CD14-positive monocyte (primary cell): ENCODE results near the gene DPM1. TPM values are rescaled to one million over a fixed set of nuclear protein-coding genes. Genes with fewer than 3 reads are reported as not detected.
A peak's percentile ranks its signal among the peaks of the same experiment; 100 is the strongest.

ENCODE experiments used
- DNase-seq, 3 donors: peaks; one replicate each; pipeline ENCODE4 v3.0.0-alpha.2; 2011 to 2022
- H2AFZ ChIP-seq: 2 replicates; pipeline ENCODE4 v1.6.0; 2012; ENCODE audit warnings: mild to moderate bottlenecking, low read depth, low read length, inconsistent platforms; ENCODE audit not compliant: insufficient read depth, poor library complexity, severe bottlenecking
- H3K27ac ChIP-seq, 2 donors: 1 replicate in 1 of 2; 2 replicates in 1 of 2; pipeline ENCODE4 v1.5.1; 2012 to 2013; ENCODE audit warnings: low read length in 2 of 2, control low read depth in 1 of 2, inconsistent platforms in 1 of 2, low read depth in 1 of 2, mild to moderate bottlenecking in 1 of 2
- H3K27me3 ChIP-seq, 2 donors: one replicate each; pipeline versions ENCODE4 v1.6.0 to v1.6.1; 2011 to 2013; ENCODE audit warnings: low read length in 2 of 2; ENCODE audit not compliant: control insufficient read depth in 2 of 2, insufficient read depth in 2 of 2
- H3K36me3 ChIP-seq, 2 donors: replicated peaks in 1 of 2; 1 replicate in 1 of 2; 2 replicates in 1 of 2; pipeline versions ENCODE4 v1.5.1 to v1.6.1; 2012 to 2013; ENCODE audit warnings: low read length in 2 of 2, control low read depth in 1 of 2, inconsistent platforms in 1 of 2, mild to moderate bottlenecking in 1 of 2; ENCODE audit not compliant: insufficient read depth in 2 of 2, control insufficient read depth in 1 of 2
- H3K4me1 ChIP-seq, 2 donors: 1 replicate in 1 of 2; 2 replicates in 1 of 2; pipeline versions ENCODE4 v1.5.1 to v1.6.1; 2012 to 2013; ENCODE audit warnings: low read length in 2 of 2, control low read depth in 1 of 2, inconsistent platforms in 1 of 2, mild to moderate bottlenecking in 1 of 2, moderate library complexity in 1 of 2; ENCODE audit not compliant: insufficient read depth in 2 of 2, control insufficient read depth in 1 of 2
- H3K4me2 ChIP-seq: replicated peaks from 2 replicates; pipeline ENCODE3; 2012; ENCODE audit warnings: low read length, moderate library complexity, mild to moderate bottlenecking; ENCODE audit not compliant: poor library complexity, severe bottlenecking; ENCODE audit errors: extremely low read depth
- H3K4me3 ChIP-seq, 3 experiments: fragments of 200-600 bp in 1 of 3; sonication (generic) in 1 of 3; replicated peaks in 1 of 3; 1 replicate in 2 of 3; 2 replicates in 1 of 3; pipeline ENCODE4 v1.5.1; 2011 to 2013; ENCODE audit warnings: low read length in 3 of 3, mild to moderate bottlenecking in 3 of 3, control low read depth in 2 of 3, low read depth in 2 of 3, inconsistent platforms in 1 of 3, moderate library complexity in 1 of 3
- H3K79me2 ChIP-seq: 2 replicates; pipeline ENCODE4 v1.6.0; 2012; ENCODE audit warnings: mild to moderate bottlenecking, control low read depth, inconsistent platforms, low read length, moderate library complexity; ENCODE audit not compliant: insufficient read depth
- H3K9ac ChIP-seq: 2 replicates; pipeline ENCODE4 v1.6.0; 2017; ENCODE audit warnings: low read length, mild to moderate bottlenecking; ENCODE audit not compliant: insufficient read depth, poor library complexity, severe bottlenecking
- H3K9me3 ChIP-seq, 2 donors: replicated peaks in 1 of 2; 1 replicate in 1 of 2; 2 replicates in 1 of 2; pipeline versions ENCODE4 v1.5.1 to v1.6.1; 2012 to 2013; ENCODE audit warnings: low read length in 2 of 2, control low read depth in 1 of 2; ENCODE audit not compliant: control insufficient read depth in 1 of 2, insufficient read depth in 1 of 2
- H4K20me1 ChIP-seq: 2 replicates; pipeline ENCODE4 v1.6.0; 2012; ENCODE audit warnings: mild to moderate bottlenecking, low read length, control low read depth, moderate library complexity; ENCODE audit not compliant: insufficient read depth
- H3K27ac Mint-ChIP-seq, 7 donors: one replicate each; pipeline ENCODE4 v1.8.0; 2020; ENCODE audit warnings: mild to moderate bottlenecking in 7 of 7, mixed read lengths in 7 of 7, moderate library complexity in 6 of 7, inconsistent platforms in 2 of 7
- H3K27me3 Mint-ChIP-seq, 3 donors: one replicate each; pipeline ENCODE4 v1.8.0; 2021 to 2022; ENCODE audit warnings: low read depth in 3 of 3, mild to moderate bottlenecking in 3 of 3, mixed read lengths in 3 of 3, moderate library complexity in 3 of 3, inconsistent platforms in 1 of 3
- H3K36me3 Mint-ChIP-seq, 2 donors: one replicate each; pipeline ENCODE4 v1.8.0; 2020; ENCODE audit warnings: mixed read lengths in 2 of 2, inconsistent platforms in 1 of 2, mild to moderate bottlenecking in 1 of 2
- H3K4me1 Mint-ChIP-seq: one replicate; pipeline ENCODE4 v1.8.0; 2020; ENCODE audit warnings: mild to moderate bottlenecking, mixed read lengths
- H3K4me3 Mint-ChIP-seq, 2 donors: one replicate each; pipeline ENCODE4 v1.8.0; 2020; ENCODE audit warnings: mild to moderate bottlenecking in 2 of 2, mixed read lengths in 2 of 2, moderate library complexity in 1 of 2
- H3K9me3 Mint-ChIP-seq, 7 donors: one replicate each; pipeline ENCODE4 v1.8.0; 2020 to 2022; ENCODE audit warnings: mixed read lengths in 7 of 7, mild to moderate bottlenecking in 6 of 7, moderate library complexity in 6 of 7, inconsistent platforms in 2 of 7
- CTCF ChIP-seq: fragments of 200-600 bp; IDR thresholded peaks from one replicate; pipeline ENCODE4 v1.8.0; 2022; ENCODE audit warnings: antibody characterized with exemption, mild to moderate bottlenecking
- WGBS: methylation state at CpG from one replicate; pipeline ENCODE4 v1.1.5; 2013; ENCODE audit warnings: missing lambda C conversion rate; ENCODE audit not compliant: insufficient coverage; 5-methylcytosine and 5-hydroxymethylcytosine counted together
- intact Hi-C, 2 donors: fragments of 100-400 bp; cut with micrococcal nuclease; formaldehyde crosslinking; loops; one replicate each; pipeline versions ENCODE4 v1.15.0 to v1.15.1; 2023
- polyA plus RNA-seq, 3 donors: library from polyadenylated mRNA; depleted of rRNA in 1 of 3; unstranded in 2 of 3; stranded (reverse) in 1 of 3; fragments of 300-500 nt in 2 of 3; fragments of >200 nt in 1 of 3; fragmentation: Illumina TruSeq in 2 of 3; gene quantifications; 1 replicate in 2 of 3; 2 replicates in 1 of 3; pipeline ENCODE4 v1.2.3, GENCODE V29; 2012 to 2021

The DPM1 gene
- polyA plus RNA-seq, 3 donors: 19.1 to 55.1 (median 50.9) TPM

GRCh38 chr20:50957276-50957675 lies 1.1 kb downstream of the DPM1 start:
- WGBS: 20% methylated on average over 1 of the region's 7 CpGs
- H2AFZ ChIP-seq: no peak overlapping the region
- Mint-ChIP-seq H3K9me3 (peaks cover 0 to 2% (median 0%) of the 10 kb centered on the region in 7 donors), H3K36me3 (peaks cover 38 to 45% of the 10 kb centered on the region in 2 donors), H3K27me3 (peaks cover 0 to 2% (median 0%) of the 10 kb centered on the region in 3 donors), H3K4me1 (peaks cover 39% of the 10 kb centered on the region), H3K27ac (peak overlapping the region in 6 of 7 donors; percentile 98 to 99 (median 98)), H3K4me3 (peak overlapping the region; percentile 93 to 98)
- peaks cover 31 to 41% of the 10 kb centered on the region in 2 donors for H3K36me3 ChIP-seq
- peak overlapping the region; percentile 75 to 92 (median 87) for H3K4me3 ChIP-seq
- H3K4me1 ChIP-seq: peaks cover 27 to 30% of the 10 kb centered on the region in 2 donors
- H3K9me3 ChIP-seq: no peaks in the 10 kb centered on the region
- intact Hi-C loops: no loop called here
- peak overlapping the region; percentile 85 for H3K4me2 ChIP-seq
- H3K79me2 ChIP-seq: peaks cover 76% of the 10 kb centered on the region
- no peak for TF ChIP-seq CTCF
- H3K9ac ChIP-seq: peak overlapping the region; percentile 88
- peaks cover 55% of the 10 kb centered on the region for H4K20me1 ChIP-seq
- H3K27ac ChIP-seq: peak overlapping the region in 1 of 2 donors; percentile 95
- DNase-seq: no peak
- H3K27me3 ChIP-seq: no peaks in the 10 kb centered on the region

- Histone ChIP-seq H2AFZ (no peak overlapping the region), H3K27ac (no peak overlapping the region), H3K9ac (no peak overlapping the region), H3K4me2 (no peak overlapping the region), H3K4me3 (no peak overlapping the region), H4K20me1 (peaks cover 78% of the 10 kb centered on the region), H3K9me3 (no peaks in the 10 kb centered on the region), H3K36me3 (peaks cover 62 to 67% of the 10 kb centered on the region in 2 donors), H3K79me2 (peaks cover 77% of the 10 kb centered on the region), H3K4me1 (peaks cover 15 to 18% of the 10 kb centered on the region in 2 donors), H3K27me3 (no peaks in the 10 kb centered on the region)
- Mint-ChIP-seq H3K4me1 (peaks cover 21% of the 10 kb centered on the region), H3K36me3 (peaks cover 50 to 68% of the 10 kb centered on the region in 2 donors), H3K27me3 (peaks cover 0 to 2% (median 0%) of the 10 kb centered on the region in 3 donors), H3K9me3 (no peaks in the 10 kb centered on the region), H3K27ac (no peak overlapping the region), H3K4me3 (no peak overlapping the region)
- no peak for TF ChIP-seq CTCF
- intact Hi-C loops: no loop called here
- DNase-seq: no peak
Observed at GRCh38 chr20:50953821-50954220, 4.5 kb downstream of the DPM1 start.
